Inflammatory macrophage treated with lipopolysaccharide for 1 hour (primary cell): ENCODE measurements around the gene S100B.
A peak's percentile ranks its signal among the peaks of the same experiment; 100 is the strongest.
"Not testable (repeated sequence)": the region's sequence is repeated elsewhere in the genome, so short reads cannot be mapped to it uniquely, and the experiment has no call there.

ENCODE experiments used
- DNase-seq, 2 donors: peaks; one replicate each; pipeline ENCODE4 v3.0.0-alpha.2; 2020 to 2022

S100B gene

GRCh38 chr21:46604975-46605766 lies at the start of gene S100B:
Gene S100B, minus strand, starts transcription at chr21:46605082. Its CDS starts 2,667 bp downstream, at chr21:46602415.
- peak; percentile 16 to 29 for DNase-seq

DNA sequence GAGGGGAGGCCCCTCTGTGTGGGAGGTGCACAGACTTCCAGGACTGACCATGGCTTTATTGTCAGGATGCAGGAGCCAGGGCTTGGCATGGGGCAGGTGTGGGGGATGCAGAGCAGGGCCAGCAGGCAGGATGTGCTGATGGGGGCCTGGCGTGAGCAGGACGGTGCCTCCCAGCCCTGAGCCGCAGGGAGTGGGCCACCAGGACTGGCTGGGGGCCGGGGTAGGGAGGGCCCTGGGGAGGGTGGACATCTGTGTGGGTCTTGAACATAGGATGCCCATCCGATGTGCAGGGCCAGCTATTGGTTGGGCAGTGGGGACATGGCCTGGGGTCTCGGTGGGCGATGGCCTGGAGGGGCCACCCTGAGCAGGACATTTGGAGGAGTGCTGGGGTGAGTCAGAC lies 46.2 kb upstream of the S100B start:
- no peak for DNase-seq

DNA sequence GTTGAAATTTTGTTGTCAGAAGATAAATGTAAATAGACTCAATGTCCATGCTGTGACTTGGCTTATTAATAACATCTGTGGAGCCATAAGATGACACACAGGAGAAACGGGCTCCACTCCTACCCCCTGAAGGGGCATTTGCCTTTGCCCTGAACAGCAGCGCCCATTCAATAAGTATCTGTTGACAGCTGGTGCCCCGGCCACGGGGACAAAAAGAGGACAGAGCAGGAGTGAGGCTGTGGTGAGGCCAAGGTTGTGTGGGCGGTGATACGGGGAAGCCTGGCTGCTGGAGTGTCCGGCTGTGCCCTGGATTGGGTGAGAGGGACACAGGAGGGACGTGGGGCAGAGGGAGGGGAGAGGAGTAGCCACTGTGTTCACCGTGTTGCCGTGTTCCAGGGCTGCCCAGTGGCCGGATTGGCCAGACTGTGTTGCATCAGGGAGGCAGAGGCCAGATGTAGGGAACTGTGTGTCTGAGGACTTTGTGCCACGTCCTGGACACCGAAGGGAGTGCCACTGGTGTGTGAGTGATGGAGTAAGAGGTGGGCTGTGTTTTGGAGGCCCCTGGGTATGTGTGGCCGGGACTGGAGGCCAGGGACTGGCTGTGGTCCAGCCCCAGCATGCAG lies 45.7 kb upstream of the S100B start:
- no peak for DNase-seq

DNA sequence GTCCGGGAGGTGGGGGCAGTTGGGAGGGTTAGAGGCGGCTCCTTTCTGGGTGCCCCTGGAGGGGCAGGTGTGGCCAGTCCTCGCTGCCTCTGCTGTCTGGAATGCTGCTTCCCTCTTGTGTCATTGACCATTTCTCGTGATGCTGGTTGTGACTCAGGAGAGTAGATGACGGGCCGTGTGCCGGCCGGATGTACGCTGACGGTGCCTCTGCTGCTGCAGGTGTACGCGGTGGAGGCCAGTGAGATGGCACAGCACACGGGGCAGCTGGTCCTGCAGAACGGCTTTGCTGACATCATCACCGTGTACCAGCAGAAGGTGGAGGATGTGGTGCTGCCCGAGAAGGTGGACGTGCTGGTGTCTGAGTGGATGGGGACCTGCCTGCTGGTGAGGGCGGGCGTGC lies 44.5 kb upstream of the S100B start:
- DNase-seq: no peak

GRCh38 chr21:46648539-46648938 lies 43.7 kb upstream of the S100B start:
- no peak for DNase-seq

- DNase-seq: no peak
Observed at GRCh38 chr21:46646541-46647154, 41.8 kb upstream of the S100B start.

GRCh38 chr21:46645840-46646239 lies 41.0 kb upstream of the S100B start:
- no peak for DNase-seq

DNA sequence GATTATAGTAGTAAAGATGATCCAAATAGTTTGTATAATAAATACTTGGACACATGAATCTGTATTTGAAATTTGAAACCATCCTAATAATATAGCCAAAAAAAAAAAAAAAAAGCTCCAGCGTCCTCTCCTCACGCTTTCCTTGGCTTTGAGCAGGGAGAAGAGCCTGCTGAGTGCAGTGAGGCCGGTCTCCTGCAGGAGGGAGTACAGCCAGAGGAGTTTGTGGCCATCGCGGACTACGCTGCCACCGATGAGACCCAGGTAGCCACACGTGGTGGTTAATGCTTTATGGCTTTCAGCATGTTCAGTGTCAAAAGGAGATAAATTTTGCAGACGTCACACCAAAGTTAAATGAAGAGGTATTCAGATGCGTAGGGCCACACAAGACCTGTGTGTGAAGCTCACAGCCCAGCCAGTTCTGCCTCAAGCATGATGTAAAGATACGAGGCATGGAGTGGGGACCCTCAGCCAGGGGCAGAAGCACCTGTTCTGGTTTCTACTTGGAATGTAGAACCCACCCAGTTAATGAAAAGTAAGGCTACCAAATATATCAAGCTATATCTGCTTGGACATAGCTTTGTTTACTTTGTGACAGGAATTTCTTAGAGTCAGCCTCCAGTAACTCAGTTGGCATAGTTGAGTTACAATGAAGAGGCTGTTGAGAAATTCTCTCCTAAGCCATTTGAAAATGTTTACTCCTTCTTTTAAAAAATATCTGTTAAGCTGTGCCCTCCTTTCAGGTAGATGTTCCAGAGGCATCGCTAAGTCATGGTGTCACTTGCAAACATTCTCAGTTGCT lies 38.7 kb upstream of the S100B start:
- DNase-seq: no peak

DNA sequence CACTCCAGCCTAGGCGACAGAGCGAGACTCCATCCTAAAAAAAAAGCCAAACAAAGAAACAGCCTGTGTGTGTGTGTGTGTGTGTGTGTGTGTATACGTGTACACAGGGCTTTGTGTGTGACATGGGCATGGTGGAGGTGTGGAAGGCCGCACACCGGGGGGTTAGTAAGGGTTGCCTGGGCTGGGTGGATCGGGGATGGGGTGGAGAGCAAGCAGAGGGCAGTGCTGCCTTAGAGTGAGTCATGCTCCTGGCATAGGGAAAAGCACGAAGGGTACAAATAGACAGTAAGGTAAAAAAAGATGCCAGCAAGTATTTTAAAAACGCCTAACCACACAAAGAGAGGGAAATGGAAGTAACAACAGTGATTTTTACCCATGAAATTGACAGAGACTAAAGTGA lies 36.8 kb upstream of the S100B start:
- DNase-seq: no peak

GRCh38 chr21:46639489-46640386 lies 34.9 kb upstream of the S100B start:
- peak in 1 of 2 donors; percentile 39 for DNase-seq

DNA sequence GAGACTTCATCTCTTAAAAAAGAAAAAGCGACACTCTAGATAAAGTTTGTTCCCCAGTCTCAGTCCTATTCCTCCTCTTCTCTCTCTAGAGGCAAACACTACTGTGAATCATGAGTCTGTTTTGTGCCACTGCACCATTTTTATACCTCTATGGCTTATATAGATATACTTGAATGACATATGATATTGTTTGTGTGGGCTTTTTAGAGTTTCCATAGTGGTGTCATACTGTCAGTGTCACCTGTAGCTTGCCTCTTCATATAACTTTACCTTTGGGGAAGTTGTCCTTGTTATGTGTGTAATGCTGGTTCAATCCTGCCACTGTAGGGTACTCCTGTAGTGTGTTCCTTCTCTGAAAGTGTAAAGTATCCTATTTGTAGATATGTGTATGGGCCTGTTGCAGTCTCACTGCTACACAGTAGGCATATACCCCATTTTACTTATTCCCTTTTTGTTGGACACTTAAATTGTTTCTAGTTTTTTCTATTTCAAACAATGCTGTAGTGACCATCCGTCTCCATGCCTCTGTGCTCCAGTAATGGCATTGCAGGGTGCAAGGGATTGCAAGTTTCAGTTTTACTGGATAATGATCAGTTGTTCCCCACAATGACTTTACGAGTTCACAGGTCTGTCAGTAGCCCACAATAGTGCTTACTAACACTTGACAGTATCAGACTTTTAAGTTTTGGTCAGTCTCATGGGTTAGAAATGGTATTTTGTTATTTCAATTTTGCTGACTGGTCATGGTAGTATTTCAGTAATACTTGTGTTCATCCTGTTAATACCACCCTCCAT lies 33.3 kb upstream of the S100B start:
- DNase-seq: no peak

DNA sequence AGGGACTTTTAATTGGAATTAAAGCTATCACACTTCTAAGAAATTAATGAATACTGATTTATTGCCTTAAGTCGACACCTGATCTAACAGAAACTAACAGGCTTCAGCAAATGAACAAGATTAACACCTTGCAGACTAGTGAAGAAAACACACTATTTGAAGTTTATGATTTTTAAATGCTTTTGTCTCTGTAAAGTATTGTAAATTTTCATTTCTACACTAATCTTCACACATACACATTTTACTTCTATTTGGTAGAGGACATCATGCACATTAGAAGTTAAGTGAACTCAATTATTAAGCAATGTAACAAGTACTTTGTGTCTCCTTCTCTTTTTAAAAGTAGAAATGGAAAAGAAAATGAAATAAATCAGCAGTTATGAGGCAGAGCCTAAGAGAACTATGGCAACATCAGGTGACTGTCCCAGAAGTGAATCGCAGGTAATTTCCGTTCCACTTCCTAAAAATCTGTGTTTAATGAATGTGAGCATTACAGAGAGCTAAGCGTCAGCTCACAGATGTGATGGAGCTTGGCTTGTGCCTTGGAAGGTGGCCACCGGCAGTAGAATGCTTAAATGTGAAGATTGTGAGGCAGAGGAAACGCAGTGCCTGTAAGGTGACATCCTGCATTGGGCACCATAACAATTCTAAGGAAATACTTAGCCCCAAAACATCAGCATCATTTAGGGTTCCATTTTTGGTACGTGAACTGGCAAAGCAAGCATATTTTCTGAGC lies 31.8 kb upstream of the S100B start:
- DNase-seq: no peak

GRCh38 chr21:46636181-46636512 lies 31.3 kb upstream of the S100B start:
- DNase-seq: no peak

- DNase-seq: peak; percentile 96 to 99
Observed at GRCh38 chr21:46635324-46636180, 30.7 kb upstream of the S100B start, which contains the start of gene PRMT2. Gene PRMT2, plus strand, starts transcription at chr21:46635674. Its CDS starts 1,278 bp downstream, at chr21:46636952.

GRCh38 chr21:46634966-46635323 lies 30.1 kb upstream of the S100B start:
- peak; percentile 79 to 84 for DNase-seq

DNA sequence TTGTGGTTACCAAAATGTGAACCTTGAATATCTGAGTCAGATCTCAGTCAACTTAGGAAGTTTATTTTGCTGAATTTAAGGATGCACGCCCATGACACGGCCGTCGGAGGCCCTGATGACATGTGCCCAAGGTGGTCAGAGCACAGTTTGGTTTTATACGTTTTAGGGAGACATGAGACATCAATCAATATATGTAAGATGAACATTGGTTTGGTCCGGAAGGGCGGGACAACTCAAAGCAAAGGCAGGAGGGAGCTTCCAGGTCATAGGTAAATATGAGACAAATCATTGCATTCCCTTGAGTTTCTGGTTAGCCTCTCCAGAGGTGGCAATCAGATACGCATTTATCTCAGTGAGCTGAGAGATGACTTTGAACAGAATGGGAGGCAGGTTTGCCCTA lies 29.5 kb upstream of the S100B start:
- no peak for DNase-seq

- DNase-seq: no peak
Observed at GRCh38 chr21:46633566-46633965, 28.7 kb upstream of the S100B start.

DNA sequence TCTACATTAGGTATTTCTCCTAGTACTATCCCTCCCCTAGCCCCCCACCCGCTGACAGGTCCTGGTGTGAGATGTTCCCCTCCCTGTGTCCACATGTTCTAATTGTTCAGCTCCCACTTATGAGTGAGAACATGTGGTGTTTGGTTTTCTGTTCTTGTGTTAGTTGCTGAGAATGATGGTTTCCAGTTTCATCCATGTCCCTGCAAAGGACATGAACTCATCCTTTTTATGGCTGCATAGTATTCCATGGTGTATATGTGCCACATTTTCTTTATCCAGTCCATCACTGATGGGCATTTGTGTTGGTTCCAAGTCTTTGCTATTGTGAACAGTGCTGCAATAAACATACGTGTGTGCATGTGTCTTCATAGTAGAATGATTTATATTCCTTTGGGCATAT lies 26.0 kb upstream of the S100B start:
- not testable (repeated sequence) for DNase-seq

DNA sequence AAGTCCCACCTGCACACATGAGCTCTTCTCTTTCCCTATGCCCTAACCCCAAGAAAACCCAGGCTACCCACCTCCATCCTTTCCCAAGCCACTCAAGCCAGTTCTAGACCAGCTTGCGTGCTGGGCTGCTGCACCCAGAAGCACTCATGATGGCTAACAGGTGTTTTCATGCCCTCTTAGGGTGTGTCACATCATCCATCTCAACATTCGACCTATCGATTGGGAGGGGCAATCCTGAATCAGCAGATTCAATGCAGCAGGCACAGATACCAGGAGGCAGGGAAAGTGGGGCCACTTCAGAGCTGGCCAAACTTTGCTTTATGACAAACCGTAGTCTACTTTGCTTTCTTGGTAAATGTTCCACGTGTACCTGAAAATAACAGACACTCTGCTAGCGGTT lies 24.0 kb upstream of the S100B start:
- DNase-seq: no peak

DNA sequence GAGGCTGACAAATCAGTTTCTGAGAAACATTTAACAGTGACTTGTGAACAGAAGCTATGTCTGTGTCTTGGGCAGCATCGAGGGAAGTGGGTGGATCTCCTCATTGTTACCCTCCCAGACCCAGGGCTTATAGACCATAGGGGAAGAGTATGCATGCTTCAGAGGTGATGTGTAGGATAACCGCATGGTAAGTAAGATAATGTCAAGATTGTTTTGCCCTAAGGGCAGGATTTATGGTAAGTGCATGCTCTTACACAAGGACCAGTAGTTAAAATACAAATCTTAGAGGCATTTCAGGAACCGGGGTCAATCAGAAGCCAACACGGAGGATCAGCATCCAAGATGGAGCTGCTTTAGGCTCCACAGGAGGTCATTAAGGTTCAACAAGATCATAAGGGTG lies 22.8 kb upstream of the S100B start:
- DNase-seq: no peak
